Measurements from ENCODE around the gene SOSTDC1.
"Not testable (repeated sequence)": the region's sequence is repeated elsewhere in the genome, so short reads cannot be mapped to it uniquely, and the experiment has no call there.

Gene SOSTDC1

DNA sequence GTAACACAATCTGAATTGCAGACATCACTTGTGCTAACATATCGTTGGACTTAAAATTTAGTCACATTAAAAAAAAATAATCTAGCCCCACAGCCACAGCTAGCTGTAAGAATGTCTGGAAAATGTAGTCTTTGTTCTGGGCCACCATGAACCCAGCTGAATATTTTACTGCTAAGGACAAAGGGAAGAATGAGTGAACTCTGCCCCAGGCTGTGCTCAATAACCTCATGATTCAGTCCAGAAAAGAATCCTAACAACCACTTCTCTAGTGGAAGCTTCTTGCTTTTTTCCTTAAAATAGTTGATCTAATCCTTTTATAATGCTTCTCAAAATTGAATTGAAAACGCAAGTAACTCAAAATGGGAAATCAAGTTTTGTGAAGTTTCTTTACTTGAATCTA, 25.6 kb upstream of the SOSTDC1 start:
- Mint-ChIP-seq H3K4me3 (no peak overlapping the region), H3K4me1 (ENCODE audit: low read depth) (peaks cover 4% of the 10 kb centered on the region), H3K27me3 (peaks cover 10% of the 10 kb centered on the region), H3K27ac (no peak overlapping the region), H3K9me3 (no peaks in the 10 kb centered on the region), H3K36me3 (ENCODE audit: low read depth) (no peaks in the 10 kb centered on the region)
- no peak for DNase-seq

- Mint-ChIP-seq H3K27me3 (peaks cover 4% of the 10 kb centered on the region), H3K9me3 (no peaks in the 10 kb centered on the region), H3K4me3 (no peak overlapping the region), H3K4me1 (ENCODE audit: low read depth) (no peaks in the 10 kb centered on the region), H3K27ac (no peak overlapping the region), H3K36me3 (ENCODE audit: low read depth) (no peaks in the 10 kb centered on the region)
- no peak for DNase-seq
Observed at GRCh38 chr7:16484453-16485158, 19.1 kb upstream of the SOSTDC1 start.

GRCh38 chr7:16479591-16479990, 14.1 kb upstream of the SOSTDC1 start:
- no peak for DNase-seq
- no peaks in the 10 kb centered on the region for H3K36me3 Mint-ChIP-seq (ENCODE audit: low read depth)
- H3K9me3 Mint-ChIP-seq: no peaks in the 10 kb centered on the region
- H3K4me3 Mint-ChIP-seq: no peak overlapping the region
- H3K27me3 Mint-ChIP-seq: peaks cover 3% of the 10 kb centered on the region
- no peak overlapping the region for H3K27ac Mint-ChIP-seq
- H3K4me1 Mint-ChIP-seq (ENCODE audit: low read depth): no peaks in the 10 kb centered on the region

DNA sequence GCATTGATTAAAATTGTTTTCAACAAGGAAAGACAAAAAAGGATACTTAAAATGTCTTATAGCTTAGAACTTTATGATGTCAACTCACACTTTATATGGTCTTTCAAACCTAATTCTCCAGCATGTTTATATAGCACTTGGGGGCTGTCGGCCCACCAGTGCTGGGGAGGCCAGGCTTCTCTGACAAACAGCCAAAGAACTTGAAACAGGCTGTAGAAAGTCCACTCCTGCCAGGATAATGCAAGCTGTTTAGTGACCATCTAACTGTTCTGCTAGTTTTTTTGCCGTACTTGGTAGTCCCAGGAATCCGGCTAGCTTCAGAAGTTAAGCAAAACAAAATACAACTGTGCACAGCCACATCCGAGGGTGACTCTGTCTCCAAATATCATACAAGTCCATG, 13.6 kb upstream of the SOSTDC1 start:
- H3K9me3 Mint-ChIP-seq: no peaks in the 10 kb centered on the region
- no peaks in the 10 kb centered on the region for H3K4me1 Mint-ChIP-seq (ENCODE audit: low read depth)
- DNase-seq: no peak
- H3K36me3 Mint-ChIP-seq (ENCODE audit: low read depth): no peaks in the 10 kb centered on the region
- no peak overlapping the region for H3K27ac Mint-ChIP-seq
- no peak overlapping the region for H3K4me3 Mint-ChIP-seq
- peaks cover 3% of the 10 kb centered on the region for H3K27me3 Mint-ChIP-seq

DNA sequence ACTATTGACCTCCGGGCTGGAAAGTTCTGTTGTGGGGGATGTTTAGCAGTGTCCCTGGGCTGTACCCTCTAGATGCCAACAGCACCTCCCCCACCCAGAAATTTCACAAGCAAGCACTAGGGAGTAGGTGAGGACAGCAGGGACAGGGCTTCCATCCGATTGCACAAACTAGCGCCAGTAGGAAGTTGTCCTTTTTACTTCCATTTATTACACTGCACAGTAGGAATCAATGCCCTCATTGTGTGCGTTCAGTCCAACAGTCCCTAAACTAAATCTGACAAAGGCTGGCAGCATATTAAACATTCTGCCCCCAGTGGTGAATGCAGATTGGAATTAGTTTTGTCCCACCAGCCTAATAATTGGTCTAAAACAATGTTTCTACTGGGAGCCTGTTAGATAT, 6.4 kb upstream of the SOSTDC1 start:
- no peaks in the 10 kb centered on the region for H3K4me1 Mint-ChIP-seq (ENCODE audit: low read depth)
- peaks cover 6% of the 10 kb centered on the region for H3K27me3 Mint-ChIP-seq
- H3K27ac Mint-ChIP-seq: no peak overlapping the region
- no peaks in the 10 kb centered on the region for H3K9me3 Mint-ChIP-seq
- no peak for DNase-seq
- H3K36me3 Mint-ChIP-seq (ENCODE audit: low read depth): no peaks in the 10 kb centered on the region
- no peak overlapping the region for H3K4me3 Mint-ChIP-seq

GRCh38 chr7:16463949-16464715, 1.4 kb downstream of the SOSTDC1 start:
- H3K9me3 Mint-ChIP-seq: no peaks in the 10 kb centered on the region
- no peak overlapping the region for H3K27ac Mint-ChIP-seq
- H3K4me1 Mint-ChIP-seq (ENCODE audit: low read depth): no peaks in the 10 kb centered on the region
- H3K4me3 Mint-ChIP-seq: no peak overlapping the region
- peaks cover 13% of the 10 kb centered on the region for H3K27me3 Mint-ChIP-seq
- no peaks in the 10 kb centered on the region for H3K36me3 Mint-ChIP-seq (ENCODE audit: low read depth)
- DNase-seq: no peak

- H3K9me3 Mint-ChIP-seq: no peaks in the 10 kb centered on the region
- no peak for DNase-seq
- H3K4me3 Mint-ChIP-seq: no peak overlapping the region
- H3K36me3 Mint-ChIP-seq (ENCODE audit: low read depth): no peaks in the 10 kb centered on the region
- H3K4me1 Mint-ChIP-seq (ENCODE audit: low read depth): no peaks in the 10 kb centered on the region
- H3K27me3 Mint-ChIP-seq: peaks cover 13% of the 10 kb centered on the region
- H3K27ac Mint-ChIP-seq: no peak overlapping the region
Observed at GRCh38 chr7:16463520-16463919, 2.0 kb downstream of the SOSTDC1 start.

DNA sequence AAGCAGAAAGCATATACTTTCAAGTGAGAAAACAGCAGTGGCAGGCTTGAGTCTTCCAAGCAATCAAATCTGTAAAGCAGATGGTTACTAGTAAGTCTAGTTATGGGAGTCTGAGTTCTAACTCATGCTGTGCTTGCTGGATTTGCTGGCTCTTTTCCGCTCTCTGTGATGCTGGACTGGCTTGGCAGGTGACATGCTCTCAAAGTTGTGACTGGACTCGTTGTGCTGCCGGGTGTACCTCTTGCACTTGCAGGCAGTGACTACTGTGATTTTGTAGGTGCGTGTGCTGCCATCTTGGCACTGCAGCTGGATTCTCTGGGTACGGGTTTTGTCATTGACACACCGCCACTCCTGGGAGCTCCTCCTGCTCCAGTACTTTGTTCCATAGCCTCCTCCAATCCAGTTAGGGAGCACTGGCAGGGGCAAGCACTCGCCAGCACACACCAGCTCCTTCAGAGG, 3.1 kb downstream of the SOSTDC1 start:
- Mint-ChIP-seq H3K27me3 (peaks cover 9% of the 10 kb centered on the region), H3K4me3 (no peak overlapping the region)

GRCh38 chr7:16460789-16461493, 4.6 kb downstream of the SOSTDC1 start:
- H3K36me3 Mint-ChIP-seq (ENCODE audit: low read depth): no peaks in the 10 kb centered on the region
- no peak overlapping the region for H3K4me3 Mint-ChIP-seq
- peaks cover 8% of the 10 kb centered on the region for H3K27me3 Mint-ChIP-seq
- DNase-seq: no peak
- no peaks in the 10 kb centered on the region for H3K4me1 Mint-ChIP-seq (ENCODE audit: low read depth)
- H3K9me3 Mint-ChIP-seq: no peaks in the 10 kb centered on the region
- no peak overlapping the region for H3K27ac Mint-ChIP-seq

More for the DNA sequence above, 3.1 kb downstream of the SOSTDC1 start:
- Mint-ChIP-seq H3K9me3 (no peaks in the 10 kb centered on the region), H3K36me3 (ENCODE audit: low read depth) (no peaks in the 10 kb centered on the region), H3K27ac (no peak overlapping the region), H3K4me1 (ENCODE audit: low read depth) (no peaks in the 10 kb centered on the region)
- no peak for DNase-seq

GRCh38 chr7:16456303-16456702, 9.2 kb downstream of the SOSTDC1 start:
- H3K36me3 Mint-ChIP-seq (ENCODE audit: low read depth); H3K4me1 Mint-ChIP-seq (ENCODE audit: low read depth); H3K27me3 Mint-ChIP-seq; H3K9me3 Mint-ChIP-seq; H3K4me3 Mint-ChIP-seq; H3K27ac Mint-ChIP-seq; DNase-seq: not testable (repeated sequence)

DNA sequence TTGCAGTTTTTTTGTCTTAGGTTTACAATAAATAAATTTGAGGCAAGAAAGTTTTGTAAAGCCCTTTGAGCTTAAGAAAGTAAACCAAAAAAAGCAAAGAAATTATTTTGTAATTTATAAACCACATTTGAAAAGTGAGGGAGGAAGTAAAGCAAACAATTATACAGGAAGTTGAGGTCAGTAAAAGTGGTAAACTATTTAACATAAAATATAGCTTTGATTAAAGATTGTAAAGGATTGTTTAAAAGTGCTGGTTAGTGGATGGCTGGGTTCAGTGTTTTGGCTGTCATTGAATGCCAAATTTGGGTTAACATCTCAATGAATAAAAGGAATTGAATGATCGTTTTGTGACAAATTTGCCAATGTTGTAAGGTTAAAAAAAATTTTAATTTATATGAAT, 9.9 kb downstream of the SOSTDC1 start:
- no peak for DNase-seq
- no peaks in the 10 kb centered on the region for H3K9me3 Mint-ChIP-seq
- no peaks in the 10 kb centered on the region for H3K27me3 Mint-ChIP-seq
- no peaks in the 10 kb centered on the region for H3K36me3 Mint-ChIP-seq (ENCODE audit: low read depth)
- H3K27ac Mint-ChIP-seq: no peak overlapping the region
- peaks cover 5% of the 10 kb centered on the region for H3K4me1 Mint-ChIP-seq (ENCODE audit: low read depth)
- H3K4me3 Mint-ChIP-seq: no peak overlapping the region

DNA sequence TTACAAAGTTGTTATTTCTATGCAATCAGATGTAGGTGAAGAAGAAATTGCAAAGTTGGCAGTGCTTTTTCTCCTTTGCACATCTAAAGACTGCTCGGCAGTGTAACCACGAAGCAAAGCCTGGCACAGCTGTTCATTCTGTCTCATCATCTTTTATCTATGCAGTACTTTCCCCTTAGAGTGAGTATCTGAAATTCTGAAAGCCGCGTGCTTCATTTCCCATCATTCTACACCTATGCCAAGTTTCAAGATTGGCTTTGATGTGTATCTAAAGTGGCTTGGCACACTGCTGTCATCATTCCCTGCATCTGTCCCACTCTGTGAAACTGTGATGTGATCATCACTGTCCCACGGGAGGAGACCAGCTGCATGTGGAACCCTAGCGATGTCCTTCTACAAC, 15.2 kb downstream of the SOSTDC1 start:
- Mint-ChIP-seq H3K4me3 (no peak overlapping the region), H3K4me1 (ENCODE audit: low read depth) (peaks cover 1% of the 10 kb centered on the region), H3K9me3 (no peaks in the 10 kb centered on the region), H3K36me3 (ENCODE audit: low read depth) (no peaks in the 10 kb centered on the region), H3K27ac (no peak overlapping the region), H3K27me3 (no peaks in the 10 kb centered on the region)
- no peak for DNase-seq

DNA sequence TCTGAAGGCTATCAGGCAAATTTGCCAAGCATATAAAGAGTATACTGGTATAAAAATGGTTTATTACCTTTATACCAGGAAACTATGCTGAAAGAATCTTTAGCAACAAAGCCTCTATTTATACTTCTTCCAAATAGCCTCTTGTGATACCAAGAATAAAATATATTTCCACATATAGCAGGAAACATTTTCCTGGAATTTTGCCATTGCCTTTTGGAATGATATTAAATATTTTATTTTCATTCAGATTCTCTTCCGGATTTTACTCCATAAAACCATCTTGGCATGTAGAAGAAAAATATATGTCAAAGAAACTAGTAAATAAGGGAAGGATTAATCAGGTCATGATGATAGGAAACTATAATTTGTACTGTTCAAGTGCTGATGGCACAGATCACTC, 17.7 kb downstream of the SOSTDC1 start:
- H3K27ac Mint-ChIP-seq: no peak overlapping the region

DNA sequence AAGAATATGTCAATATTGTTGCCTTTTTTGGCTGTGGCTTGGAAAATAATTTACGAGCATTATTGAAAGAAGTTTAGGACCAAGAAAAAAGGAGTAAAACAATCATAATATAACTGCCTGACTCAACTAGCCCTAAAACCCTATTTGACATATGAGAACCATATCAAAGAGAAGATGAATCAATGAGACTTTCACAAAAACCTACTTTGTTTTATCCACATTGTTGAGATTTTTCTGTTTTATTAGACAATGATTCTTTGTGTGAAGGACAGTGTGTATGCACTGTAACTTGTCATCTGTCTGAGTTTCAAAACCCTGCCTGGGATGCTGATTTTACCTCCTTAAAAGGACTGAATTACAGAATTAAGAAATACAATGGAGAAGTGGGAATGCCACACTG, 19.0 kb downstream of the SOSTDC1 start:
- no peak overlapping the region for H3K4me3 Mint-ChIP-seq
- H3K4me1 Mint-ChIP-seq (ENCODE audit: low read depth): no peaks in the 10 kb centered on the region
- no peaks in the 10 kb centered on the region for H3K9me3 Mint-ChIP-seq
- no peak for DNase-seq
- no peaks in the 10 kb centered on the region for H3K36me3 Mint-ChIP-seq (ENCODE audit: low read depth)
- no peaks in the 10 kb centered on the region for H3K27me3 Mint-ChIP-seq
- no peak overlapping the region for H3K27ac Mint-ChIP-seq

More for the DNA sequence above, 17.7 kb downstream of the SOSTDC1 start:
- Mint-ChIP-seq H3K4me1 (ENCODE audit: low read depth) (no peaks in the 10 kb centered on the region), H3K36me3 (ENCODE audit: low read depth) (no peaks in the 10 kb centered on the region), H3K27me3 (no peaks in the 10 kb centered on the region), H3K9me3 (no peaks in the 10 kb centered on the region), H3K4me3 (no peak overlapping the region)
- DNase-seq: no peak

DNA sequence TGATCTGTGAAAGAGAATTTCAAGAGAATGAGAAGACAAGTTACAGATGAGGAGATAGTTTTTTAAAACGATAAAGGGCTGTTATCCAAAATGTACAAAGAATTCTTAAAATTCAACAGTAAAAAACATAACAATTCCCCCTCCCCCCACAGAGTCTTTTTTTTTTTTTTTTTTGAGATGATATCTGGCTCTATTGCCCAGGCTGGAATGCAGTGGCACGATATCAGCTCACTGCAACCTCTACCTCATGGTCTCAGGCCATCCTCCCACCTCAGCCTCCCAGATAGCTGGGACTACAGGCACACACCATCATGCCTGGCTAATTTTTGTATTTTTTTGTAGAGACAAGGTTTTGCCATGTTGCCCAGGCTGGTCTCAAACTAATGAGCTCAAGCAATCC, 21.7 kb downstream of the SOSTDC1 start:
- H3K9me3 Mint-ChIP-seq; H3K4me1 Mint-ChIP-seq (ENCODE audit: low read depth); H3K4me3 Mint-ChIP-seq; H3K27me3 Mint-ChIP-seq; H3K27ac Mint-ChIP-seq; H3K36me3 Mint-ChIP-seq (ENCODE audit: low read depth); DNase-seq: not testable (repeated sequence)

Measured in activated T-cell treated with anti-CD3 and anti-CD28 coated beads, Interleukin-2, amount 50 U/mL, for 24 hours (primary cell).